Lung (tissue), 12 donors: Measurements from ENCODE around the gene PLPP3. TPM values are rescaled to one million over a fixed set of nuclear protein-coding genes. Genes with fewer than 3 reads are reported as not detected.

Experiments
- ATAC-seq: fragments of 200-7000 bp; cut with Tn5 transposase; one replicate; pipeline ENCODE4 v1.9.1; 2020; ENCODE audit warnings: moderate number of reproducible peaks; ENCODE audit not compliant: insufficient read depth, low FRiP score
- DNase-seq, 3 donors: peaks; one replicate each; pipeline ENCODE4 v3.0.0-alpha.2; 2013 to 2017
- H3K27ac ChIP-seq, 2 donors: one replicate each; pipeline ENCODE4 v1.5.1; 2013; ENCODE audit warnings: mild to moderate bottlenecking in 2 of 2, moderate library complexity in 2 of 2, control low read depth in 1 of 2, inconsistent platforms in 1 of 2, low read depth in 1 of 2, low read length in 1 of 2
- H3K27me3 ChIP-seq, 3 donors: one replicate each; pipeline ENCODE4 v1.5.1; 2013; ENCODE audit warnings: low read length in 2 of 3; ENCODE audit not compliant: control insufficient read depth in 3 of 3, insufficient read depth in 3 of 3
- H3K36me3 ChIP-seq, 4 donors: one replicate each; pipeline ENCODE4 v1.5.1; 2013; ENCODE audit warnings: low read length in 4 of 4, mild to moderate bottlenecking in 1 of 4, moderate library complexity in 1 of 4; ENCODE audit not compliant: control insufficient read depth in 4 of 4, insufficient read depth in 4 of 4
- H3K4me1 ChIP-seq, 5 donors: one replicate each; pipeline ENCODE4 v1.5.1; 2013; ENCODE audit warnings: low read length in 5 of 5, mild to moderate bottlenecking in 2 of 5, moderate library complexity in 1 of 5; ENCODE audit not compliant: control insufficient read depth in 5 of 5, insufficient read depth in 5 of 5
- H3K4me3 ChIP-seq: one replicate; pipeline ENCODE4 v1.5.1; 2013; ENCODE audit warnings: mild to moderate bottlenecking, control low read depth, moderate library complexity
- H3K9ac ChIP-seq, 2 donors: one replicate each; pipeline ENCODE4 v1.5.1; 2013; ENCODE audit warnings: low read length in 2 of 2, control low read depth in 1 of 2; ENCODE audit not compliant: insufficient read depth in 1 of 2
- H3K9me3 ChIP-seq, 4 donors: one replicate each; pipeline ENCODE4 v1.5.1; 2013; ENCODE audit warnings: low read length in 3 of 4, mild to moderate bottlenecking in 1 of 4, moderate library complexity in 1 of 4; ENCODE audit not compliant: control insufficient read depth in 4 of 4, insufficient read depth in 3 of 4
- CTCF ChIP-seq: IDR thresholded peaks from 2 replicates; pipeline ENCODE4 v1.5.1; 2012; ENCODE audit warnings: mild to moderate bottlenecking; ENCODE audit errors: control extremely low read depth, extremely low read depth
- WGBS, 2 donors: extraction: QIAGEN DNeasy Blood & Tissue Kit; methylation state at CpG; one replicate each; pipeline ENCODE4 v1.1.7; 2013; 5-methylcytosine and 5-hydroxymethylcytosine counted together
- polyA plus RNA-seq, 2 donors: library from polyadenylated mRNA; stranded (reverse); fragments of 200-250 nt; gene quantifications; one replicate each; pipeline ENCODE4 v1.2.1, GENCODE V29; 2013
- total RNA-seq, 2 donors: library from RNA; depleted of rRNA in 1 of 2; stranded (reverse); fragments of >200 nt in 1 of 2; gene quantifications; one replicate each; pipeline ENCODE4 v1.2.1, GENCODE V29; 2014 to 2021
- donor health status: control.
- donor health status: control.
- donor health status: Bipolar disorder and iron deficiency.
- donor health status: healthy.
- donor health status: DM: yes; HTN: yes; CAD: no.

The PLPP3 gene
- total and polyA plus RNA-seq, 4 donors, result 8.6 to 121 (median 112) TPM

GRCh38 chr1:56529801-56530200, 49.6 kb downstream of the PLPP3 start:
- H3K4me1 ChIP-seq, result peaks cover 4 to 75% (median 40%) of the 10 kb centered on the region in 5 donors
- no peaks in the 10 kb centered on the region for H3K27me3 ChIP-seq
- H3K9me3 ChIP-seq, result no peaks in the 10 kb centered on the region
- ATAC-seq (no peak), DNase-seq (no peak)
- no peak overlapping the region for H3K9ac ChIP-seq
- peak overlapping the region in 1 of 2 donors; percentile 66 for H3K27ac ChIP-seq
- H3K4me3 ChIP-seq, result no peak overlapping the region
- TF ChIP-seq CTCF, result no peak
- H3K36me3 ChIP-seq, result peaks cover 3 to 42% (median 14%) of the 10 kb centered on the region in 4 donors

- WGBS, 2 donors, result 75 to 84% methylated on average over 8 of the region's 8 CpGs
- ATAC-seq (no peak), DNase-seq (peak in 1 of 3 donors; percentile 39)
- Histone ChIP-seq H3K27ac (no peak overlapping the region), H3K9me3 (peaks cover 0 to 1% (median 0%) of the 10 kb centered on the region in 4 donors), H3K36me3 (peaks cover 7 to 43% (median 18%) of the 10 kb centered on the region in 4 donors), H3K4me1 (peaks cover 7 to 63% (median 37%) of the 10 kb centered on the region in 5 donors), H3K4me3 (no peak overlapping the region), H3K27me3 (no peaks in the 10 kb centered on the region), H3K9ac (peak overlapping the region in 1 of 2 donors; percentile 34)
- TF ChIP-seq CTCF, result no peak
Measured at GRCh38 chr1:56527548-56528302, 51.6 kb downstream of the PLPP3 start.

- no peak for DNase-seq
- no peak for TF ChIP-seq CTCF
- WGBS, 2 donors, result 60 to 65% methylated on average over 5 of the region's 5 CpGs
- H3K4me1 ChIP-seq, result peaks cover 9 to 57% (median 27%) of the 10 kb centered on the region in 5 donors
- no peak overlapping the region for H3K9ac ChIP-seq
- ATAC-seq, result no peak
- H3K9me3 ChIP-seq, result peaks cover 0 to 1% (median 0%) of the 10 kb centered on the region in 4 donors
- no peaks in the 10 kb centered on the region for H3K27me3 ChIP-seq
- peaks cover 7 to 53% (median 14%) of the 10 kb centered on the region in 4 donors for H3K36me3 ChIP-seq
- no peak overlapping the region for H3K4me3 ChIP-seq
- H3K27ac ChIP-seq, result peak overlapping the region in 1 of 2 donors; percentile 3
Measured at GRCh38 chr1:56526571-56527174, 52.7 kb downstream of the PLPP3 start.
